ENCODE data around the gene TMEM59L. TPM values are rescaled to one million over a fixed set of nuclear protein-coding genes. Genes with fewer than 3 reads are reported as not detected.

The TMEM59L gene
- total RNA-seq, 2 experiments from 2014 or later, result 0.12 TPM; not detected in 1

DNA sequence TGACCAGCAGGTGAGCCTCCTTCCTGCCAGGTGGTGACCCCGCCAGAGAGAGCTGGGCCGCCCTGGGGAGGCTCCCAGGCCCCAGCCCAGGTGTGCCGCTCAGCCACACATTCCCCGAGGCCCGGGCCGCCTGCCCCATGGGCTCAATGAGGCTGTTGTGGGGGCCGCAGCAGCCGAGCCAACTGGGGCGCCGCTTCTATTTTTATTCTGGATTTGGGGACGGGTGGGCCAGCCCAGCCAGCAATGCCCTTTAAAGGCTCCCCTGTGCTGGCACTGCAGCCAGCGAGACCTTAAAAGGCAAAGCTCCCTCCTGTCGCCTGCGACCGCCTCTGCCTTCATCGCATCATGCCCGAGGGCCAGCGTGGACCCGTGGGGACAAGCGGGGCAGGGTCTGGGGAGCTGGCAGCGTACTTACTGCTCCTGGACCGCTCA, 53.1 kb downstream of the TMEM59L start:
- Mint-ChIP-seq H3K27ac (no peak overlapping the region), H3K36me3 (ENCODE audit: low read depth) (peaks cover 8% of the 10 kb centered on the region), H3K9me3 (no peaks in the 10 kb centered on the region), H3K4me1 (peaks cover 14% of the 10 kb centered on the region), H3K27me3 (no peaks in the 10 kb centered on the region), H3K4me3 (no peak overlapping the region)
- DNase-seq, result no peak
- ChIA-PET POLR2A (no interaction called here), CTCF (no interaction called here)

DNA sequence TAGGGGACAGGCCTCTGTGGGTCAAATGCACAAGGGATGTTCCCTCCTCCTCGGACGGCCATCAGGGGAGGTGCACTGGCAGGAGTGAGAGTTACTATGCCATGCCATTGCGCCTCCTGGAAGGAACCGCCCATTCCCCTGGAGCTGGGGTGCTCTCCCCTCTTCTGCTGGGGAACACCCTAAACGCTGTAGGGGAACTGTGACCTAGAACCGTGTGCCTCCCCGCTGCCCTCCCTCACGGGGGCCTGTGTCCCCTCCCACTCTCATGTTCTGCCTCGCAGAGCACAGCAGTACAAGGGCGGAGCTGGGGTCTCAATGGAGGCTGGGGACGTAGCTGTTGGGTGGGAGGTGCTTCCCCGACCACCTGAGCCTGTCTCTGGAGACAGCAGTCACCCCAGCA, 53.6 kb downstream of the TMEM59L start:
- Mint-ChIP-seq H3K36me3 (ENCODE audit: low read depth) (peaks cover 8% of the 10 kb centered on the region), H3K4me3 (no peak overlapping the region), H3K4me1 (peaks cover 13% of the 10 kb centered on the region), H3K9me3 (no peaks in the 10 kb centered on the region), H3K27ac (no peak overlapping the region), H3K27me3 (no peaks in the 10 kb centered on the region)
- DNase-seq, result no peak
- CTCF ChIA-PET, result interaction anchor here (0.8 kb wide), 1 partner anchor 215 kb away, joined by 3 read pairs; no protein-coding TSS in a partner anchor
- POLR2A ChIA-PET, result no interaction called here

DNA sequence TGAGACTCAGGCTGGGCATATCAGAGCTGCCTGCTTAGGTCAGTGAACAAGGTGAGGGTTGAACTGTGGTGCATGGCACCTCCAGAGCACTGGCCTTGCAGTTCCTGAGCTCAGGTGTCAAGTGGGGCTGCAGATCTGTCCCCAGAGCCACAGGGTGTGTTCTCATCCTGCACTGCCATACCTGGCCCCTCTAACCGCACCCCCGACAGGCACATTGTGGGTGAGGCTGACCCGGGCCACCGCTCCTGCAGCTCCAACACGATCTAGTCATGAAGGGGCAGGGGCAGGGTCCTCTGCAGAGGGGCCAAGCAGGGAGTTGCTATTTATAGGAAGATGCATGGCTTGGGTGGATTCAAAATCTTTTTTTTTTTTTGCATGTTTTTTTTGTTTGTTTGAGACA, 54.1 kb downstream of the TMEM59L start:
- Mint-ChIP-seq H3K27me3 (no peaks in the 10 kb centered on the region), H3K4me1 (peaks cover 11% of the 10 kb centered on the region), H3K27ac (no peak overlapping the region), H3K36me3 (ENCODE audit: low read depth) (peaks cover 8% of the 10 kb centered on the region), H3K9me3 (no peaks in the 10 kb centered on the region), H3K4me3 (no peak overlapping the region)
- POLR2A ChIA-PET, result no interaction called here
- DNase-seq, result no peak
- CTCF ChIA-PET, result interaction anchor here (0.8 kb wide), 1 partner anchor 215 kb away, joined by 3 read pairs; no protein-coding TSS in a partner anchor

DNA sequence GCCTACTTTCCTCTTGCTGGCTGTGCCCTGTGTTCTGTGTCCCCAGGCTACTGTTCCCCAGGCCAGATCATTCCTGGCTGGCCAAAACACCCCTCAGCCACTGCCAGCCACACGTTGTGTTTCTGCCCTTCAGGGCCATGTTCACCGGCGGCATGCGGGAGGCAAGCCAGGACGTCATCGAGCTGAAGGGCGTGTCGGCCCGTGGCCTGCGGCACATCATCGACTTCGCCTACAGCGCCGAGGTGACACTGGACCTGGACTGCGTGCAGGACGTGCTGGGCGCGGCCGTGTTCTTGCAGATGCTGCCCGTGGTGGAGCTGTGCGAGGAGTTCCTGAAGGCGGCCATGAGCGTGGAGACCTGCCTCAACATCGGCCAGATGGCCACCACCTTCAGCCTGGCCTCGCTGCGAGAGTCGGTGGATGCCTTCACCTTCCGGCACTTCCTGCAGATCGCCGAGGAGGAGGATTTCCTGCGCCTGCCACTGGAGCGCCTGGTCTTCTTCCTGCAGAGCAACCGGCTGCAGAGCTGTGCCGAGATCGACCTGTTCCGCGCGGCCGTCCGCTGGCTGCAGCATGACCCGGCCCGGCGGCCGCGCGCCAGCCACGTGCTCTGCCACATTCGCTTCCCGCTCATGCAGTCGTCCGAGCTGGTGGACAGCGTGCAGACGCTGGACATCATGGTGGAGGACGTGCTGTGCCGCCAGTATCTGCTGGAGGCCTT, 55.0 kb downstream of the TMEM59L start:
- Mint-ChIP-seq H3K27ac (no peak overlapping the region), H3K4me3 (no peak overlapping the region), H3K4me1 (peaks cover 11% of the 10 kb centered on the region), H3K36me3 (ENCODE audit: low read depth) (peaks cover 8% of the 10 kb centered on the region), H3K27me3 (no peaks in the 10 kb centered on the region), H3K9me3 (no peaks in the 10 kb centered on the region)
- ChIA-PET CTCF (interaction anchor here (0.6 kb wide), 1 partner anchor 148 kb away, joined by 4 read pairs; no protein-coding TSS in a partner anchor), POLR2A (no interaction called here)
- DNase-seq, result no peak

DNA sequence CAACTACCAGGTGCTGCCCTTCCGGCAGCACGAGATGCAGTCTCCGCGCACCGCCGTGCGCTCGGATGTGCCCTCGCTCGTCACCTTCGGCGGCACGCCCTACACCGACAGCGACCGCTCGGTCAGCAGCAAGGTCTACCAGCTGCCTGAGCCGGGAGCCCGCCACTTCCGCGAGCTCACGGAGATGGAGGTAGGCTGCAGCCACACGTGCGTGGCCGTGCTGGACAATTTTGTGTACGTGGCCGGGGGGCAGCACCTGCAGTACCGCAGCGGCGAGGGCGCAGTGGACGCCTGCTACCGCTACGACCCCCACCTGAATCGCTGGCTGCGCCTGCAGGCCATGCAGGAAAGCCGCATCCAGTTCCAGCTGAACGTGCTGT, 55.6 kb downstream of the TMEM59L start:
- ChIA-PET CTCF (no interaction called here), POLR2A (no interaction called here)
- Mint-ChIP-seq H3K36me3 (ENCODE audit: low read depth) (peaks cover 8% of the 10 kb centered on the region), H3K27ac (no peak overlapping the region), H3K27me3 (no peaks in the 10 kb centered on the region), H3K9me3 (no peaks in the 10 kb centered on the region), H3K4me1 (peaks cover 11% of the 10 kb centered on the region), H3K4me3 (no peak overlapping the region)
- no peak for DNase-seq

DNA sequence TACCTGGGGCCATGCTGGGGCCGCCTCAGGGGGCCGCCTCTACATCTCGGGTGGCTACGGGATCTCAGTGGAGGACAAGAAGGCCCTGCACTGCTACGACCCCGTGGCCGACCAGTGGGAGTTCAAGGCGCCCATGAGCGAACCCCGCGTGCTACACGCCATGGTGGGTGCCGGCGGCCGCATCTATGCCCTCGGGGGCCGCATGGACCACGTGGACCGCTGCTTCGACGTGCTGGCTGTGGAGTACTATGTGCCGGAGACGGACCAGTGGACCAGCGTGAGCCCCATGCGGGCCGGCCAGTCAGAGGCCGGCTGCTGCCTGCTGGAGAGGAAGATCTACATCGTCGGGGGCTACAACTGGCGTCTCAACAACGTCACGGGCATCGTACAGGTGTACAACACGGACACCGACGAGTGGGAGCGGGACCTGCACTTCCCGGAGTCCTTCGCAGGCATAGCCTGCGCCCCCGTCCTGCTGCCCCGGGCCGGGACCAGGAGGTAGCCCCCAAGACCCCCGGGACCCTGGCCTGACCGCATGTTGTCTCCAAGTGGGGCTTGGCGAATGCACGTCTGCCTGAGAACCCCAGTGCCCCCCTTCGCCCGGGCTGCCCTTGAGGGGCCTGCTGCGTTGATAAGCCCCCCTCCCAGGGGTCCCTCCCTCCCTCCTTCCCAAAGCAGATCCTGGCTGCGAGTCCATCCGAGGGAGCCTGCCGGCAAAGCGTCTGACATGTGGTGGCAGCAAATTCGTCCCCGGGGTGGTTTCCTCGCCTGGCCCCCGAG, 56.3 kb downstream of the TMEM59L start:
- ChIA-PET POLR2A (no interaction called here), CTCF (no interaction called here)
- Mint-ChIP-seq H3K9me3 (no peaks in the 10 kb centered on the region), H3K4me3 (no peak overlapping the region), H3K27ac (no peak overlapping the region), H3K27me3 (no peaks in the 10 kb centered on the region), H3K36me3 (ENCODE audit: low read depth) (peaks cover 8% of the 10 kb centered on the region), H3K4me1 (peaks cover 4% of the 10 kb centered on the region)
- DNase-seq, result no peak

DNA sequence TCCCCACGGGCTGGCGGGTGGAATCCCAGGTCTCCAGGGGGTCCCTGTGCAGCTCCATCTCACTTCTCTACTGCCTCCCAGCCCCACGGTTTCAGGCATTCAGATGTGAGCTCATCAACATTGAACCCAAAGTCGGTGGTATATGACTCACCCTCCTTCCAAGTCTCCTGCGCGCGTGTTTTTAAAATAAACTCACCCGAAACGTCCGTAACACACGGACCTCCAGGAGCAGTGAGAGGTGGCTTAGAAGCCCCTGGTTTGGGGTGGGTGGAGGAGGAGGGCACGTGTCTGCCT, 56.8 kb downstream of the TMEM59L start:
- Mint-ChIP-seq H3K9me3 (no peaks in the 10 kb centered on the region), H3K27me3 (no peaks in the 10 kb centered on the region), H3K36me3 (ENCODE audit: low read depth) (peaks cover 8% of the 10 kb centered on the region), H3K4me1 (no peaks in the 10 kb centered on the region), H3K27ac (no peak overlapping the region), H3K4me3 (no peak overlapping the region)
- ChIA-PET CTCF (no interaction called here), POLR2A (no interaction called here)
- no peak for DNase-seq

DNA sequence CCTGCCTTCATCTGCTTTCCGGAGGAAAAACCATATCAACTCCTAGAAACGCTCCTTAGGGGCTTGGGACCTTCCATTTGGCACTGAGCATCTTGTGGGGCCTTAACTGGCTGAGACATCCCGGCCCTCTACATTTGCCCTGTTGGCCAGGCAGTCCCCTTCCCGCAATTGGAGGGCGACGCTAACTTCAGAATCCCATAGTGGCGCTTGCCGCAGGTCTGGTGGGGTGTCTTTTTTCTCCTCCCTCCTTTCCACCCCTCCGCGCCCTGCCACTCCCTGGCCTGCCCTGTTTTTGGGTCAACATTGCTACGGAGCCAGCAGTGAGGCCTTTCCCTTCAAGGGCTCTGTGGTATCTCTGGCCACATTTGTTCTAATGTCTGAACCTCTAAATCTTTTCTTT, 57.2 kb downstream of the TMEM59L start:
- H3K27ac Mint-ChIP-seq, result no peak overlapping the region
- no peaks in the 10 kb centered on the region for H3K4me1 Mint-ChIP-seq
- no peak overlapping the region for H3K4me3 Mint-ChIP-seq
- POLR2A ChIA-PET, result no interaction called here
- peaks cover 8% of the 10 kb centered on the region for H3K36me3 Mint-ChIP-seq (ENCODE audit: low read depth)
- H3K9me3 Mint-ChIP-seq, result no peaks in the 10 kb centered on the region
- no peak for DNase-seq
- CTCF ChIA-PET, result no interaction called here
- no peaks in the 10 kb centered on the region for H3K27me3 Mint-ChIP-seq

DNA sequence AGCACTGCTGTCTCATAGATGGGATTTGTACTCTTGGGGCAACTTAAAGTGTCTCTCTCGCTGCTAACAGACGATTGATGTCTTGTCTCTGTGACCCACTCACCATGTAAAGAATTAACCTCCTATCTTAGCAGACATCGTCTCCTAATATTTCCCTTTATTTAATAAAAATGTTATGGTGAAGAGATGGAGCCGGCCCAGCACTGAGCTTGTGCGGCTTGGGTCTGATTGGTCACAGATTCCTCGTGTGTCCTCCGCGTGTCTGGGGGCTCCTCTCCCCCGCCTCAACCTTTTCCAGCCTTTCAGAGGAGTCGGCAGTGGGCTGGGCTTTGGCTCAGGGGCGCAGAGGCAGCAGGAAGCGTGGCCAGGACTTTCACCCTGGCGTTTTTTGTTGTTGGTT, 57.6 kb downstream of the TMEM59L start:
- H3K27ac Mint-ChIP-seq, result no peak overlapping the region
- no peaks in the 10 kb centered on the region for H3K27me3 Mint-ChIP-seq
- ChIA-PET CTCF (no interaction called here), POLR2A (no interaction called here)
- H3K4me3 Mint-ChIP-seq, result no peak overlapping the region
- H3K36me3 Mint-ChIP-seq (ENCODE audit: low read depth), result peaks cover 8% of the 10 kb centered on the region
- DNase-seq, result no peak
- no peaks in the 10 kb centered on the region for H3K4me1 Mint-ChIP-seq
- H3K9me3 Mint-ChIP-seq, result no peaks in the 10 kb centered on the region

Other genes with a start within 250 kb of the TMEM59L start
- not detected for gene GDF15, start 226.7 kb upstream of the TMEM59L start, total RNA-seq
- gene LRRC25, start 215.2 kb upstream of the TMEM59L start, total RNA-seq, result not detected
- gene SSBP4, start 193.5 kb upstream of the TMEM59L start, total RNA-seq, result 100 to 1,000 TPM; 112 to 123 TPM
- gene ISYNA1, start 174.7 kb upstream of the TMEM59L start, total RNA-seq, result 10 to 100 TPM; 10.7 to 12.1 TPM
- 10 to 100 TPM; 20.3 to 20.9 TPM for gene ELL, start 90.8 kb upstream of the TMEM59L start, total RNA-seq
- gene FKBP8, start 69.3 kb upstream of the TMEM59L start, total RNA-seq, result 100 to 1,000 TPM; 185 to 206 TPM
- 10 to 100 TPM; 95.4 to 100.0 TPM for gene KXD1, start 55.0 kb upstream of the TMEM59L start, total RNA-seq
- 1,000 to 10,000 TPM; 1,627 to 1,778 TPM for gene UBA52, start 41.0 kb upstream of the TMEM59L start, total RNA-seq
- gene REX1BD, start 24.1 kb upstream of the TMEM59L start, total RNA-seq, result 10 to 100 TPM; 73.0 to 85.2 TPM
- not detected for gene CRLF1, start 6.1 kb upstream of the TMEM59L start, total RNA-seq
- 10 to 100 TPM in 1 of 2 experiments, 1 to 10 TPM in 1; 10.0 to 11.4 TPM for gene KLHL26, start 24.2 kb downstream of the TMEM59L start, total RNA-seq
- 10 to 100 TPM; 10.2 to 10.3 TPM for gene CRTC1, start 70.8 kb downstream of the TMEM59L start, total RNA-seq
- gene COMP, start 178.4 kb downstream of the TMEM59L start, total RNA-seq, result not detected
- 10 to 100 TPM; 89.4 to 97.3 TPM for gene UPF1, start 219.1 kb downstream of the TMEM59L start, total RNA-seq

Data from activated CD4-positive, alpha-beta T cell treated with anti-CD3 and anti-CD28 coated beads, Interleukin-2, amount 10 ng/mL, durations not matched to agents 7 days and 5 days (primary cell).